H9 (cell line): Measurements from ENCODE around the gene PCBP1. TPM values are rescaled to one million over a fixed set of nuclear protein-coding genes. Genes with fewer than 3 reads are reported as not detected.

ENCODE experiments used
- DNase-seq: peaks from one replicate; pipeline ENCODE4 v3.0.0-alpha.2; 2017
- H2AFZ ChIP-seq: one replicate; pipeline ENCODE4 v1.6.1; 2013; ENCODE audit warnings: mild to moderate bottlenecking, low read length, control low read depth, moderate library complexity
- H2AK5ac ChIP-seq: 2 replicates; pipeline ENCODE4 v1.6.1; 2013; ENCODE audit warnings: low read length, control low read depth, mixed read lengths; ENCODE audit not compliant: insufficient read length
- H2BK120ac ChIP-seq: one replicate; pipeline ENCODE4 v1.6.1; 2013; ENCODE audit warnings: low read depth, mild to moderate bottlenecking, low read length, control low read depth, inconsistent platforms; ENCODE audit not compliant: poor library complexity, severe bottlenecking
- H2BK12ac ChIP-seq: 2 replicates; pipeline ENCODE4 v1.6.1; 2013; ENCODE audit warnings: low read length, control low read depth, mixed read lengths, low read depth; ENCODE audit not compliant: insufficient read length
- H2BK15ac ChIP-seq: 2 replicates; pipeline ENCODE4 v1.6.1; 2013; ENCODE audit warnings: low read depth, low read length, control low read depth
- H2BK20ac ChIP-seq: one replicate; pipeline ENCODE4 v1.6.1; 2013; ENCODE audit warnings: low read depth, mild to moderate bottlenecking, low read length, control low read depth, inconsistent platforms; ENCODE audit not compliant: poor library complexity, severe bottlenecking
- H2BK5ac ChIP-seq: 2 replicates; pipeline ENCODE4 v1.6.1; 2013; ENCODE audit warnings: low read length, control low read depth, mixed read lengths; ENCODE audit not compliant: insufficient read length
- H3K14ac ChIP-seq: 2 replicates; pipeline ENCODE4 v1.6.1; 2013; ENCODE audit warnings: low read length, control low read depth; ENCODE audit not compliant: insufficient read depth
- H3K18ac ChIP-seq: 2 replicates; pipeline ENCODE4 v1.6.1; 2013; ENCODE audit warnings: low read depth, mild to moderate bottlenecking, mixed read lengths, low read length, control low read depth; ENCODE audit not compliant: insufficient read length
- H3K23ac ChIP-seq: 2 replicates; pipeline ENCODE4 v1.6.1; 2013; ENCODE audit warnings: low read length, control low read depth, mixed read lengths, low read depth; ENCODE audit not compliant: insufficient read length
- H3K23me2 ChIP-seq: 2 replicates; pipeline ENCODE4 v1.6.1; 2013; ENCODE audit warnings: low read depth, mild to moderate bottlenecking, mixed read lengths, low read length, control low read depth; ENCODE audit not compliant: insufficient read length, poor library complexity, severe bottlenecking
- H3K27ac ChIP-seq: 2 replicates; pipeline ENCODE4 v1.5.1; 2013; ENCODE audit warnings: low read length, control low read depth, mixed read lengths, low read depth; ENCODE audit not compliant: insufficient read length
- H3K27me3 ChIP-seq: 2 replicates; pipeline ENCODE4 v1.6.1; 2013; ENCODE audit warnings: low read length, control low read depth, inconsistent platforms; ENCODE audit not compliant: insufficient read depth
- H3K4ac ChIP-seq: 2 replicates; pipeline ENCODE4 v1.6.1; 2013; ENCODE audit warnings: low read depth, mild to moderate bottlenecking, control low read depth, inconsistent platforms, low read length, moderate library complexity
- H3K4me1 ChIP-seq: 2 replicates; pipeline ENCODE4 v1.6.1; 2013; ENCODE audit warnings: low read length, control low read depth, inconsistent platforms; ENCODE audit not compliant: insufficient read depth
- H3K4me2 ChIP-seq: 2 replicates; pipeline ENCODE4 v1.6.1; 2013; ENCODE audit warnings: low read length, control low read depth, mixed read lengths; ENCODE audit not compliant: insufficient read length, insufficient read depth
- H3K56ac ChIP-seq: 2 replicates; pipeline ENCODE4 v1.6.1; 2013; ENCODE audit warnings: low read depth, mild to moderate bottlenecking, mixed read lengths, low read length, control low read depth; ENCODE audit not compliant: insufficient read length
- H3K79me1 ChIP-seq: 2 replicates; pipeline ENCODE4 v1.6.1; 2013; ENCODE audit warnings: low read depth, mild to moderate bottlenecking, moderate library complexity, low read length, control low read depth, inconsistent platforms; ENCODE audit not compliant: insufficient read depth, poor library complexity, severe bottlenecking
- H3K79me2 ChIP-seq: 2 replicates; pipeline ENCODE4 v1.6.1; 2013; ENCODE audit warnings: low read length, control low read depth, inconsistent platforms; ENCODE audit not compliant: insufficient read depth
- H3K9ac ChIP-seq: 2 replicates; pipeline ENCODE4 v1.6.1; 2013; ENCODE audit warnings: low read length, control low read depth, mixed read lengths; ENCODE audit not compliant: insufficient read length; ENCODE audit errors: extremely low read depth
- H3K9me3 ChIP-seq: one replicate; pipeline ENCODE4 v1.6.1; 2013; ENCODE audit warnings: low read depth, low read length, inconsistent platforms; ENCODE audit not compliant: control insufficient read depth
- H3T11ph ChIP-seq: one replicate; pipeline ENCODE4 v1.6.1; 2013; ENCODE audit warnings: mild to moderate bottlenecking, low read length, control low read depth, inconsistent platforms
- H4K20me1 ChIP-seq: one replicate; pipeline ENCODE4 v1.6.1; 2013; ENCODE audit not compliant: control insufficient read depth, insufficient read length, insufficient read depth
- H4K5ac ChIP-seq: 2 replicates; pipeline ENCODE4 v1.6.1; 2013; ENCODE audit warnings: low read depth, mild to moderate bottlenecking, mixed read lengths, low read length, control low read depth; ENCODE audit not compliant: insufficient read length
- H4K8ac ChIP-seq: replicated peaks from 2 replicates; pipeline ENCODE4 v1.6.1; 2013; ENCODE audit warnings: low read length, control low read depth, mixed read lengths, low read depth; ENCODE audit not compliant: insufficient read length
- H4K91ac ChIP-seq: 2 replicates; pipeline ENCODE4 v1.6.1; 2013; ENCODE audit warnings: low read depth, mild to moderate bottlenecking, moderate library complexity, mixed read lengths, low read length, control low read depth; ENCODE audit not compliant: insufficient read length
- H3K27ac Mint-ChIP-seq, 3 experiments: 2 replicates in 2 of 3; 3 replicates in 1 of 3; pipeline ENCODE4 v1.8.0; 2020 to 2021; ENCODE audit warnings: mixed read lengths in 3 of 3, mild to moderate bottlenecking in 1 of 3, moderate library complexity in 1 of 3
- H3K27me3 Mint-ChIP-seq: 2 replicates; pipeline ENCODE4 v1.8.0; 2021; ENCODE audit warnings: low read depth, mild to moderate bottlenecking, moderate library complexity, mixed read lengths
- H3K36me3 Mint-ChIP-seq, 3 experiments: 2 replicates in 2 of 3; 3 replicates in 1 of 3; pipeline ENCODE4 v1.8.0; 2020 to 2021; ENCODE audit warnings: low read depth in 3 of 3, mixed read lengths in 3 of 3; ENCODE audit not compliant: insufficient read depth in 1 of 3
- H3K4me1 Mint-ChIP-seq, 2 experiments: 2 replicates each; pipeline ENCODE4 v1.8.0; 2020; ENCODE audit warnings: mixed read lengths in 2 of 2
- H3K4me3 Mint-ChIP-seq, 2 experiments: 2 replicates in 1 of 2; 3 replicates in 1 of 2; pipeline ENCODE4 v1.8.0; 2020 to 2021; ENCODE audit warnings: mild to moderate bottlenecking in 2 of 2, mixed read lengths in 2 of 2, moderate library complexity in 1 of 2
- H3K9me3 Mint-ChIP-seq, 2 experiments: 2 replicates in 1 of 2; 3 replicates in 1 of 2; pipeline ENCODE4 v1.8.0; 2020; ENCODE audit warnings: mild to moderate bottlenecking in 2 of 2, mixed read lengths in 2 of 2, moderate library complexity in 1 of 2
- CTCF ChIP-seq: fragments of 200-600 bp; sonication (generic); conservative IDR thresholded peaks from 3 replicates; pipeline ENCODE4 v1.8.0; 2021; ENCODE audit warnings: antibody characterized with exemption, mild to moderate bottlenecking
- whole genome bisulfite sequencing: extraction: QIAGEN DNeasy Blood & Tissue Kit; methylation state at CpG from one replicate; pipeline ENCODE4 v1.1.7; 2013; ENCODE audit warnings: missing lambda C conversion rate, low lambda C conversion rate, mixed read lengths; ENCODE audit not compliant: insufficient read length; ENCODE audit errors: extremely low coverage; 5-methylcytosine and 5-hydroxymethylcytosine counted together
- total RNA-seq: library from RNA; stranded (reverse); gene quantifications from 2 replicates; pipeline ENCODE4 v1.2.1, GENCODE V29; 2021

PCBP1 gene
- total RNA-seq, 1 experiment from 2014 or later: 457 TPM

GRCh38 chr2:70080610-70081200, 6.6 kb upstream of the PCBP1 start:
- no peaks in the 10 kb centered on the region for H3K79me2 ChIP-seq
- peaks cover 9% of the 10 kb centered on the region for H3K23me2 ChIP-seq
- H3K18ac ChIP-seq: no peak overlapping the region
- no peak overlapping the region for H4K8ac ChIP-seq
- no peak overlapping the region for H2AFZ ChIP-seq
- H3K27me3 Mint-ChIP-seq: no peaks in the 10 kb centered on the region
- no peak overlapping the region for H4K5ac ChIP-seq
- no peak overlapping the region for H2BK120ac ChIP-seq
- H3K4me2 ChIP-seq: no peak overlapping the region
- no CpG with 5 or more reads among the region's 3 CpGs for WGBS
- H3K56ac ChIP-seq: no peak overlapping the region
- DNase-seq: no peak
- H2BK12ac ChIP-seq: no peak overlapping the region
- peaks cover 3% of the 10 kb centered on the region for H3K4me1 ChIP-seq
- no peaks in the 10 kb centered on the region for H3K9me3 Mint-ChIP-seq
- H3K23ac ChIP-seq: no peak overlapping the region
- H3K9ac ChIP-seq: no peak overlapping the region
- no peak overlapping the region for H2BK15ac ChIP-seq
- H3K27ac Mint-ChIP-seq: peak overlapping the region; percentile 50 to 93 (median 90); a peak in 5 of 7 replicates
- H3T11ph ChIP-seq: no peak overlapping the region
- no peaks in the 10 kb centered on the region for H3K27me3 ChIP-seq
- no peak overlapping the region for H2BK5ac ChIP-seq
- TF ChIP-seq CTCF: no peak
- peaks cover 25 to 37% of the 10 kb centered on the region in 2 experiments for H3K4me1 Mint-ChIP-seq
- peaks cover 19 to 72% (median 67%) of the 10 kb centered on the region in 3 experiments; a peak in 6 of 7 replicates for H3K36me3 Mint-ChIP-seq
- no peak overlapping the region for H3K4ac ChIP-seq
- H4K91ac ChIP-seq: no peak overlapping the region
- no peak overlapping the region for H3K27ac ChIP-seq
- no peak overlapping the region for H3K14ac ChIP-seq
- H2AK5ac ChIP-seq: no peak overlapping the region
- no peaks in the 10 kb centered on the region for H4K20me1 ChIP-seq
- no peak overlapping the region for H3K4me3 Mint-ChIP-seq
- no peaks in the 10 kb centered on the region for H3K79me1 ChIP-seq
- H2BK20ac ChIP-seq: no peak overlapping the region
- no peaks in the 10 kb centered on the region for H3K9me3 ChIP-seq
